Measurements from ENCODE around the gene DRC1.

Gene DRC1

GRCh38 chr2:26399771-26400376, 1.8 kb upstream of the DRC1 start:
- DNase-seq (ENCODE audit: low spot score), result peak; percentile 49

GRCh38 chr2:26400723-26401122, 997 bp upstream of the DRC1 start:
- no peak for DNase-seq (ENCODE audit: low spot score)

GRCh38 chr2:26407526-26407925, 5.8 kb downstream of the DRC1 start:
- DNase-seq (ENCODE audit: low spot score), result no peak

- DNase-seq (ENCODE audit: low spot score), result no peak
These were observed 8.1 kb downstream of the DRC1 start for GRCh38 chr2:26409785-26410184.

GRCh38 chr2:26410764-26411243, 9.1 kb downstream of the DRC1 start:
- DNase-seq (ENCODE audit: low spot score), result no peak

GRCh38 chr2:26411419-26411818, 9.7 kb downstream of the DRC1 start:
- DNase-seq (ENCODE audit: low spot score), result no peak

- DNase-seq (ENCODE audit: low spot score), result no peak
These were observed 10.5 kb downstream of the DRC1 start for GRCh38 chr2:26412091-26412673.

GRCh38 chr2:26414311-26414710, 12.6 kb downstream of the DRC1 start:
- no peak for DNase-seq (ENCODE audit: low spot score)

GRCh38 chr2:26421961-26422360, 20.2 kb downstream of the DRC1 start:
- DNase-seq (ENCODE audit: low spot score), result no peak

- DNase-seq (ENCODE audit: low spot score), result no peak
These were observed 21.4 kb downstream of the DRC1 start for GRCh38 chr2:26422947-26423629.

GRCh38 chr2:26423750-26424149, 22.0 kb downstream of the DRC1 start:
- DNase-seq (ENCODE audit: low spot score), result no peak

GRCh38 chr2:26424221-26424620, 22.5 kb downstream of the DRC1 start:
- DNase-seq (ENCODE audit: low spot score), result no peak

- DNase-seq (ENCODE audit: low spot score), result no peak
These were observed 27.1 kb downstream of the DRC1 start for GRCh38 chr2:26428846-26429245.

- DNase-seq (ENCODE audit: low spot score), result peak; percentile 45
These were observed 28.3 kb downstream of the DRC1 start for GRCh38 chr2:26429779-26430578.

GRCh38 chr2:26430826-26431225, 29.1 kb downstream of the DRC1 start:
- DNase-seq (ENCODE audit: low spot score), result peak; percentile 9

GRCh38 chr2:26432363-26432762, 30.6 kb downstream of the DRC1 start:
- DNase-seq (ENCODE audit: low spot score), result no peak

GRCh38 chr2:26432859-26433258, 31.1 kb downstream of the DRC1 start:
- DNase-seq (ENCODE audit: low spot score), result no peak

GRCh38 chr2:26435106-26435505, 33.4 kb downstream of the DRC1 start:
- DNase-seq (ENCODE audit: low spot score), result no peak

GRCh38 chr2:26438526-26438925, 36.8 kb downstream of the DRC1 start:
- DNase-seq (ENCODE audit: low spot score), result peak; percentile 79

- DNase-seq (ENCODE audit: low spot score), result peak; percentile 35
These were observed 37.2 kb downstream of the DRC1 start for GRCh38 chr2:26438926-26439325.

GRCh38 chr2:26442301-26442700, 40.6 kb downstream of the DRC1 start:
- no peak for DNase-seq (ENCODE audit: low spot score)

GRCh38 chr2:26442707-26443106, 41.0 kb downstream of the DRC1 start:
- no peak for DNase-seq (ENCODE audit: low spot score)

GRCh38 chr2:26444236-26444635, 42.5 kb downstream of the DRC1 start:
- DNase-seq (ENCODE audit: low spot score), result no peak

Data from kidney tubule cell (primary cell).